ENCODE results near the gene PDCD7.

GRCh38 chr15:65087411-65087810 lies 46.2 kb downstream of the PDCD7 start:
- TF ChIP-seq CTCF (IDR thresholded peaks at IDR 0.05) (no peak), POLR2A (IDR thresholded peaks at IDR 0.05; ENCODE audit: low read depth) (no peak)
